ENCODE results near the gene MMP7. TPM values are rescaled to one million over a fixed set of nuclear protein-coding genes. Genes with fewer than 3 reads are reported as not detected.

The MMP7 gene
- total RNA-seq, 1 experiment from 2014 or later: not detected

- no peaks in the 10 kb centered on the region for H4K20me1 ChIP-seq (ENCODE audit: control insufficient read depth, insufficient read depth, insufficient read length)
Observed at GRCh38 chr11:102472127-102472526, 58.4 kb downstream of the MMP7 start.

More at GRCh38 chr11:102472127-102472526, 58.4 kb downstream of the MMP7 start:
- Histone ChIP-seq H3K4ac (ENCODE audit: low read depth, low read length) (no peak overlapping the region), H2BK120ac (ENCODE audit: low read depth, low read length, poor library complexity, severe bottlenecking) (no peak overlapping the region), H3K9me3 (ENCODE audit: control insufficient read depth, low read depth, low read length) (no peaks in the 10 kb centered on the region), H3K79me1 (ENCODE audit: insufficient read depth, low read depth, low read length, poor library complexity, severe bottlenecking) (no peaks in the 10 kb centered on the region), H2BK15ac (ENCODE audit: low read depth, low read length) (no peak overlapping the region), H2AK5ac (ENCODE audit: insufficient read length, low read length) (no peak overlapping the region), H4K91ac (ENCODE audit: insufficient read length, low read depth, low read length) (no peak overlapping the region), H3K27me3 (ENCODE audit: insufficient read depth, low read length) (no peaks in the 10 kb centered on the region), H2BK20ac (ENCODE audit: low read depth, low read length, poor library complexity, severe bottlenecking) (no peak overlapping the region), H3K23me2 (ENCODE audit: insufficient read length, low read depth, low read length, poor library complexity, severe bottlenecking) (no peaks in the 10 kb centered on the region), H2AFZ (ENCODE audit: low read length) (no peak overlapping the region), H3T11ph (ENCODE audit: low read length) (no peak overlapping the region), H2BK5ac (ENCODE audit: insufficient read length, low read length) (no peak overlapping the region), H4K5ac (ENCODE audit: insufficient read length, low read depth, low read length) (no peak overlapping the region), H2BK12ac (ENCODE audit: insufficient read length, low read depth, low read length) (no peak overlapping the region), H3K14ac (ENCODE audit: insufficient read depth, low read length) (no peak overlapping the region), H3K79me2 (ENCODE audit: insufficient read depth, low read length) (no peaks in the 10 kb centered on the region), H4K8ac (replicated peaks; ENCODE audit: insufficient read length, low read depth, low read length) (no peak overlapping the region), H3K18ac (ENCODE audit: insufficient read length, low read depth, low read length) (no peak overlapping the region), H3K4me2 (ENCODE audit: insufficient read depth, insufficient read length, low read length) (no peak overlapping the region), H3K23ac (ENCODE audit: insufficient read length, low read depth, low read length) (no peak overlapping the region), H3K9ac (ENCODE audit: extremely low read depth, insufficient read length, low read length) (no peak overlapping the region), H3K56ac (ENCODE audit: insufficient read length, low read depth, low read length) (no peak overlapping the region), H3K27ac (ENCODE audit: insufficient read length, low read depth, low read length) (no peak overlapping the region), H3K4me1 (ENCODE audit: insufficient read depth, low read length) (peaks cover 3% of the 10 kb centered on the region; the same call in 1 of the 2 replicates)
- H3K4me3 Mint-ChIP-seq: no peak overlapping the region
- H3K27ac Mint-ChIP-seq: no peak overlapping the region
- no peak for DNase-seq
- TF ChIP-seq CTCF (conservative IDR thresholded peaks at IDR 0.05): no peak
- peaks cover 8 to 11% of the 10 kb centered on the region in 2 experiments for H3K4me1 Mint-ChIP-seq
- no peaks in the 10 kb centered on the region for H3K36me3 Mint-ChIP-seq (ENCODE audit: insufficient read depth in 1 of 3, low read depth in 3 of 3)
- no peaks in the 10 kb centered on the region; the same call in 1 of the 2 replicates for H3K27me3 Mint-ChIP-seq (ENCODE audit: low read depth)
- no peaks in the 10 kb centered on the region for H3K9me3 Mint-ChIP-seq
- WGBS (ENCODE audit: extremely low coverage, insufficient read length, low lambda C conversion rate): no CpG with 5 or more reads among the region's 4 CpGs
